Measurements from ENCODE around the gene PGM5.
"Not testable (repeated sequence)": the region's sequence is repeated elsewhere in the genome, so short reads cannot be mapped to it uniquely, and the experiment has no call there.

Gene PGM5

GRCh38 chr9:68342265-68343025 is 14.0 kb upstream of the PGM5 start:
- not testable (repeated sequence) for H3K36me3 ChIP-seq (ENCODE audit: control insufficient read depth, insufficient read depth, low read length); H3K9ac ChIP-seq (ENCODE audit: low read length); H3K27ac ChIP-seq (ENCODE audit: low read depth, low read length); H3K4me1 ChIP-seq (ENCODE audit: control insufficient read depth, insufficient read depth, low read length); H3K4me3 ChIP-seq (ENCODE audit: low read length); H3K27me3 ChIP-seq (ENCODE audit: control insufficient read depth, insufficient read depth, low read length)

DNA sequence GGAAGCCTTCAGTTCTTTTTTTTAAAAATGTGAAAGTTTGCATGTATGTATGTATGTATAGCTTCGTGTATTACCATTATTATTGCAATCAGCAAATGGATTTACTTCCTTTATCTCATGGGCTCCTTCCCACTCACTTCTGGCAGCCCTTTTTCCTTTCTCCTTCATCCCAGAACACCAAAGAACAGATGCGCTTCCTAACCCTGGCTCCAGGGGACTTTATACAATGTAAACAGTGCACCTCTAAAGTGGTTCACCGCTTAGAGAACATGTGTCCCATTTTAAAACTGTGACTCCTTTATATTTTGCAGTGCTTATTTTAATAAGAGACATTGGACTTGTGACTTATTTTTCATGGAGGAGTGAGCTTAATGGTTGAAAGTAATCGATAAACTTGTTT is 13.2 kb upstream of the PGM5 start:
- H3K4me3 ChIP-seq (ENCODE audit: low read length); H3K4me1 ChIP-seq (ENCODE audit: control insufficient read depth, insufficient read depth, low read length); H3K27me3 ChIP-seq (ENCODE audit: control insufficient read depth, insufficient read depth, low read length); H3K9ac ChIP-seq (ENCODE audit: low read length); H3K27ac ChIP-seq (ENCODE audit: low read depth, low read length); H3K36me3 ChIP-seq (ENCODE audit: control insufficient read depth, insufficient read depth, low read length): not testable (repeated sequence)

DNA sequence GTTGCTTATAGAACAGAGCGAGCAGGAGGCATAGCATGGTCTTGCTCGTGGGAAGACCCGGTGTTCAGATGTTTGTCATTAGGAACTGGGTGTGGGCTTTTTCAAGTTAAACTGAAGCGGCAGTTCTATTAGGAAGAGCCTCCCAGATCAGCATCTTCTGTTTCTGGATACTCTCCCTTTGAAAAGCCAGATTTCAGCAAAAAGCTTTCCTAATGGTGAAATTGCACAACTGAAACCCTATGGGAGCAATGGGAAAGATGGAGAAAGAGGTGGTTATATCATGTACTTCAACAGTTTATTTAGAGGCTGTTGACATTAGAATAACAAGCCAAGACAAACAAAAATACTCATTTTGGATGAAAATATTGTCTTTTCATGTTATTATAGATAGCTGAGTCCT is 12.4 kb upstream of the PGM5 start:
- not testable (repeated sequence) for H3K27me3 ChIP-seq (ENCODE audit: control insufficient read depth, insufficient read depth, low read length); H3K9ac ChIP-seq (ENCODE audit: low read length); H3K27ac ChIP-seq (ENCODE audit: low read depth, low read length); H3K4me1 ChIP-seq (ENCODE audit: control insufficient read depth, insufficient read depth, low read length); H3K4me3 ChIP-seq (ENCODE audit: low read length); H3K36me3 ChIP-seq (ENCODE audit: control insufficient read depth, insufficient read depth, low read length)

DNA sequence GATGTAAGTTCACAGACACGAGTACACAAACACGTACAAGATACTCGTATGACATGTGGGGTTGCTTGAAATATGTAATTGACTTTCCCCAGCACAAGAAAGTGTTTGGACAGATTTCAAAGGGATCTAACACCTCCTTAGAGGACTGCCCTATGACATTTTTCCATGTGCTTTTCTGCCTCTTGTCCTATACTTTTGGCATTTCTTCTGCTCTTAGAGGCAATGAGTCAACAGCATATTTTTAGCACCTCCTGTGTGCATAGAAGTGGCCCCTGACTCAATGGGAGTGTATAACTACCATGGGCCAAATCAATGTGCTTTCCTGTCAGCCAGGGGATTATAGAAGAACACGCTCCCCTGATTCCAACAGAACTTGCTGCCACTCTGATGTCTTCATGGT is 4.7 kb upstream of the PGM5 start:
- not testable (repeated sequence) for H3K27me3 ChIP-seq (ENCODE audit: control insufficient read depth, insufficient read depth, low read length); H3K9ac ChIP-seq (ENCODE audit: low read length); H3K27ac ChIP-seq (ENCODE audit: low read depth, low read length); H3K4me1 ChIP-seq (ENCODE audit: control insufficient read depth, insufficient read depth, low read length); H3K4me3 ChIP-seq (ENCODE audit: low read length); H3K36me3 ChIP-seq (ENCODE audit: control insufficient read depth, insufficient read depth, low read length)

GRCh38 chr9:68355993-68356379 is 425 bp upstream of the PGM5 start:
- not testable (repeated sequence) for H3K36me3 ChIP-seq (ENCODE audit: control insufficient read depth, insufficient read depth, low read length); H3K4me1 ChIP-seq (ENCODE audit: control insufficient read depth, insufficient read depth, low read length); H3K27me3 ChIP-seq (ENCODE audit: control insufficient read depth, insufficient read depth, low read length); H3K9ac ChIP-seq (ENCODE audit: low read length)
- peak overlapping the region; percentile 63 for H3K4me3 ChIP-seq (ENCODE audit: low read length)
- peak overlapping the region; percentile 93 for H3K27ac ChIP-seq (ENCODE audit: low read depth, low read length)

GRCh38 chr9:68357119-68357714 is 806 bp downstream of the PGM5 start:
- H3K9ac ChIP-seq (ENCODE audit: low read length); H3K4me1 ChIP-seq (ENCODE audit: control insufficient read depth, insufficient read depth, low read length); H3K27me3 ChIP-seq (ENCODE audit: control insufficient read depth, insufficient read depth, low read length); H3K36me3 ChIP-seq (ENCODE audit: control insufficient read depth, insufficient read depth, low read length): not testable (repeated sequence)
- peak overlapping the region; percentile 93 for H3K27ac ChIP-seq (ENCODE audit: low read depth, low read length)
- peak overlapping the region; percentile 63 for H3K4me3 ChIP-seq (ENCODE audit: low read length)

DNA sequence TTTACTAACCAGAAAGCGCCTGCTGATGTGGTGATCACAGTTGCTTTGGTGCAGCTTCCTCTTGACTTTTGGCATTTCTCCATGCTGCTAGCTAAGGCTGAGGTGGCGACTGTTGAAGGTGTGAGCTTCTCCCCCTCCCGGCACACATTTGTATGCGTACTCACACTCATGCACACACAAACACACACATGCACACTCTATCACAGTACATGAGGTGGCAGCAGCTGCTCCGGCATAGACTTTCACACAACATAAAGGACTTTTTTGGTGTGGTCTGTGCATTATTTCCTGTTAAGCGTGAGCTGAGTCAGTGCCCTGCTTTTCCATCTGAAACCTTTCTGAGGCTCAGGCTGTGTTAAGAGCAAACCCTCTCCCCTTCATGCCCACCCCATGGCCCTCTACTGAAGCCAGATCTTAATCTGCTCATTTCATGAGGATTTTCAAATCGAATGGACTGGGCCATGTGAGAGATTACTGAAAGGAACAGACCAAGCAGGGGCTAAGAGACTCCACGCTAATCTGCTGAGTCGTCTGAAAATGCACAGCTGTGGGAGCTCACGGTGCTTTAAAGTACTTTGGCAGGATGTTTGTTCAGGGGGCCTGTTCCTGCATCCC is 10.6 kb downstream of the PGM5 start:
- not testable (repeated sequence) for H3K4me3 ChIP-seq (ENCODE audit: low read length); H3K27me3 ChIP-seq (ENCODE audit: control insufficient read depth, insufficient read depth, low read length); H3K9ac ChIP-seq (ENCODE audit: low read length); H3K36me3 ChIP-seq (ENCODE audit: control insufficient read depth, insufficient read depth, low read length); H3K4me1 ChIP-seq (ENCODE audit: control insufficient read depth, insufficient read depth, low read length)
- peak overlapping the region; percentile 58 for H3K27ac ChIP-seq (ENCODE audit: low read depth, low read length)

DNA sequence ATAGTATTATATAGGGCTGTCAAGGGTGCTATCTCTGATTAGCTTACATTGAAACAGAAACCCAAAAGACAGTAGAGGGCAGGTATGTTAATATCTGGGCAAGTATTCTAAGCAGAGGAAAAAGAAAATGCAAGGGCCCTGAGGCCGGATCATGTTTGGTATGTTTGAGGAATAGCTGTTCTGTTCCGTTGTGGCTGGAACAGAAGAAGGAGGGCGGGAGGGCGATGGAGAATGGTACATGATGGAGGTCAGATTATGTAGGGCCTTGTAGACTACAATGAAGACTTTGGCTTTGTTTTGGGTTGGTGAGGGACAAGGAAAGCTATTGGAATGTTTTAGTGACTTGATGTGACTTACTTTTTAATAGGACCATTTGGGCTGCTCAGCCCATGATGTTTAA is 19.4 kb downstream of the PGM5 start:
- not testable (repeated sequence) for H3K4me1 ChIP-seq (ENCODE audit: control insufficient read depth, insufficient read depth, low read length); H3K36me3 ChIP-seq (ENCODE audit: control insufficient read depth, insufficient read depth, low read length)

DNA sequence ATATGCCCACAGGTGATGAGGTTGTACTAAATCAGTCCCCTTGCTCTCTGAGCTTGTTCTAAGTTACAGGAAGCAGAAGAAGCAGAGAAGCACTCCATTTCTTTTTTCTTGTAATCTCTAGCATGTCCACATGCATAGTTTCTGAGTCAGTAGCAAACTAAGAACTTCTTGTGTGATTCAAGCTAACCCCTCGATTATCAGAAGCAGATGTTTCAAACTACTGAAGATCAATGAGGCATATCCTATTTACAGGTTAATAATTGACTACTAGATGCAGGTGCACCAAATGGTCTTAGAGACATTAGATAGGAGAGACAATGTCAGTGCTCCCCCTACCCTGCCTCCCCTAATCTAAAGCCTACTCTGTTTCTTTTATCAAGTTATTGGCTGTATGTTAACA is 21.3 kb downstream of the PGM5 start:
- not testable (repeated sequence) for H3K36me3 ChIP-seq (ENCODE audit: control insufficient read depth, insufficient read depth, low read length); H3K9ac ChIP-seq (ENCODE audit: low read length); H3K4me3 ChIP-seq (ENCODE audit: low read length); H3K27me3 ChIP-seq (ENCODE audit: control insufficient read depth, insufficient read depth, low read length); H3K4me1 ChIP-seq (ENCODE audit: control insufficient read depth, insufficient read depth, low read length); H3K27ac ChIP-seq (ENCODE audit: low read depth, low read length)

More for the DNA sequence above, 19.4 kb downstream of the PGM5 start:
- not testable (repeated sequence) for H3K9ac ChIP-seq (ENCODE audit: low read length); H3K27me3 ChIP-seq (ENCODE audit: control insufficient read depth, insufficient read depth, low read length); H3K4me3 ChIP-seq (ENCODE audit: low read length); H3K27ac ChIP-seq (ENCODE audit: low read depth, low read length)

- not testable (repeated sequence) for H3K9ac ChIP-seq (ENCODE audit: low read length); H3K27me3 ChIP-seq (ENCODE audit: control insufficient read depth, insufficient read depth, low read length); H3K4me1 ChIP-seq (ENCODE audit: control insufficient read depth, insufficient read depth, low read length); H3K4me3 ChIP-seq (ENCODE audit: low read length); H3K36me3 ChIP-seq (ENCODE audit: control insufficient read depth, insufficient read depth, low read length); H3K27ac ChIP-seq (ENCODE audit: low read depth, low read length)
Measured at GRCh38 chr9:68383894-68384293, 27.5 kb downstream of the PGM5 start.

GRCh38 chr9:68389558-68389957 is 33.1 kb downstream of the PGM5 start:
- not testable (repeated sequence) for H3K36me3 ChIP-seq (ENCODE audit: control insufficient read depth, insufficient read depth, low read length); H3K9ac ChIP-seq (ENCODE audit: low read length); H3K4me1 ChIP-seq (ENCODE audit: control insufficient read depth, insufficient read depth, low read length); H3K27me3 ChIP-seq (ENCODE audit: control insufficient read depth, insufficient read depth, low read length); H3K4me3 ChIP-seq (ENCODE audit: low read length)
- H3K27ac ChIP-seq (ENCODE audit: low read depth, low read length) = peak overlapping the region; percentile 14

DNA sequence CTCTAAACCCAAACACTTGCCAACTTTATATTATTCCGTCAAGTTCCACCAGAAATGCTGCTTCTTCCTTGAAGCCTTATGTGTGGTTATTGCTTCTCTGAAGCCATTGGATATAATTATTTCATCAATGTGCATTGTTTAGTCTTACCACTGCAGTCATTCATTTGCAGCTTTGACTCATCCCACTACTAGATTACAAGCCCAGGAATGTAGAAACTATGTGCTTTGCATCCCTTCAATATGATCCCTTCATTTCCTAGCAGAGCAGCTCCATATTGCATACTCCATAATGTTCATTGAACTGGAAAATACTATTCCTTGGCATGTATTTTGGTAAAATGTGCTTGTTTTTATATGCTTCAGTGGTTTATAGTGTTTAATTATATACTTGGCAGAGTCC is 34.3 kb downstream of the PGM5 start:
- not testable (repeated sequence) for H3K4me3 ChIP-seq (ENCODE audit: low read length); H3K27me3 ChIP-seq (ENCODE audit: control insufficient read depth, insufficient read depth, low read length); H3K27ac ChIP-seq (ENCODE audit: low read depth, low read length); H3K36me3 ChIP-seq (ENCODE audit: control insufficient read depth, insufficient read depth, low read length); H3K4me1 ChIP-seq (ENCODE audit: control insufficient read depth, insufficient read depth, low read length); H3K9ac ChIP-seq (ENCODE audit: low read length)

Data from rectal smooth muscle tissue (tissue), 1 donor.